D341Med (cell line): ENCODE measurements around the gene LAMB4.

Experiments used
- DNase-seq: peaks from one replicate; pipeline ENCODE4 v3.0.0; 2012; ENCODE audit warnings: low spot score

The LAMB4 gene

DNA sequence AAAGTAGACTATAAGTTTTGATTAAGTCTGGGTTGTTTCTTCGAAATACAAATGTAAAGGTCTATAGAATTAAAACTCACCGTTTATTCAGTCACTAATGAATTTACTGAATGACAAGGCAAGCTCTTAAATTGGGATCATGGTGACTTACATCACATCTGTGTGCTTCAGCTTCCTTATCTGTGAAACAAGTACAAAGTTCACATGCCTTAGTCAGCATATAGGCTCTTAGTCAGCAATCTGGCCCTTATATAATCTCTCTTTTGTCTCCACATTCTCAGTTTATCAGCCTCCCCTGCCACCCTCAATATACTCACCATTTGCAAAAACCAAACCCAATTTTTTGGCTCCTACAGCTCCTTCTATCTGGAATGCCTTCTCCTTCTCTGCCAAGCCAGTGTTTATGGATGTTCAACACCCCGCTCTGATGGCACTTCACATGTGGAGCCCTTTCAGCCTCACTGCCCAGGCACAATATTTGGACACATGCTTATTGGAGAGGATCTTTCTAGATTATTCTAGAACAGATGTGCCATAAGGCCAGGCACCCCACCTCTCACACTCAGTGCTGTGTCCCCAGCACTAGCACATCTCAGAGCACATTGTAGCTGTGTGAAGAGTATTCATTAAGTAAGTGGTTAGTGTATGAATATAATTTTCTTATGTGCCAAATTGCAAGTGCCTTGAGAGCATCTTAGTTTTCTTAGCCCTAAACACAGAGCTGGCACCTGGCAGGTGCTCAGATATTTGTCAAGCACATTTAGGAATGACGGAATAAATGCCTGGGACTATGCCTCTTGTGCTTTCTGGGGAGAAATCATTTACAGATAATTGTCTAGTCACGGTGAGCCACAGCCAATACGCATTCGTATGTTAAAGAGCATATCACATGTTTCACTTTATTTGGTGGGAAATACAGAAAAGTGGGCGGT, 117.4 kb downstream of the LAMB4 start:
- DNase-seq = no peak

DNA sequence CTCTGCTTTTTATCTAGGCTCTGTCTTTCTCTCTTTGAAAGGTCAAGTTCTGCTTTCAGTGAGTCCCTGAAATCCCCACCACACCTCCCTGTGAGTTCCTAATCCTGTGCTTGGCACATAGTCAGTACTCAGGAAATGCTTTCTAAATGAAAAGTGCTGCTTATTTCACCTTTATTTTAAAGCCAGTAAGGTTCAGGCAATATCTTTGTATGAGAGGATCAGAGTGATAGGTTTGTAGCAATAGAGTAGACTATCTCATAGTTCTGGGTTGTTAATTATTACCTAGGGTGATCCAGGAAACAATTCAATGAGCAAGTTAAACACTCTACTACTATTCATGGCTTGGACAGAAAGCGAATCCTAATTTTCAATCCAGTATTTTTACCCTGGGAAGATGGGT, 119.8 kb downstream of the LAMB4 start:
- no peak for DNase-seq

DNA sequence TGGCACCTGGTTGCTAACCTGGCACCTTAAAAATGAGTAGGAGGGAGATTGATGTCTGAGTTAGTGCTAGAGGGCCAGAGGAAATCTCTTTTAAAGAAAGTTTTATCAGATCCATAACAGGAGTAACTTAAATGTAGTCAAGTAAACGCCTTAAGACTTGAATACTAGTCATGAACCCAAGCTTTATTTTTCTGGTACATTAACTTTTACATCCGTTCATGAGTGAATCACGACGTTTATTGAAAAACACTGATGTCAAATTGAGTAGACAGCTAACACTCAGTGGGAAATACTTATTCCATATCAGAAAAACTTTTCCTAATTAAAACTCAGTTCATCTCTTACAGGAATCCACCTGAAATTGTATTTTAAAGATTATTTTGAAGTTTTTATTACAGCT, 120.3 kb downstream of the LAMB4 start:
- DNase-seq = no peak

DNA sequence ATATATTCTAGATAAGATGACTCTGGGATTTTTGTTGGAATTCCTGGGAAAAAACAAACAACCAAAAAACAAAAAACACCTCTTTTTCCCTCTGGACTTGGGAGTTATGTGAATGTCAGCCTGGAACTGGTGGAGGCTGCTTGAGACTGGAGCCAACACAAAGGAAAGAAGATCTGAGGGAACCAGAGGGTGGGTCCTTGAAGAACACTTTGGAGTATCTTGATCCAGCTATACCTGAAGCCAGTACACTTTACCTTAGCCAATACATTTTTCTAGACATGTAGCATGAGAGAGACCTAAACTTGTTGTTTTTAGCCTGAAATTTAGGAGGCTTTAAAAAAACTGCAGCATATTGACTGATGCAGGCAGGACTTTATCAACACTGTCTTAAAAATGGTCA, 121.3 kb downstream of the LAMB4 start:
- no peak for DNase-seq

DNA sequence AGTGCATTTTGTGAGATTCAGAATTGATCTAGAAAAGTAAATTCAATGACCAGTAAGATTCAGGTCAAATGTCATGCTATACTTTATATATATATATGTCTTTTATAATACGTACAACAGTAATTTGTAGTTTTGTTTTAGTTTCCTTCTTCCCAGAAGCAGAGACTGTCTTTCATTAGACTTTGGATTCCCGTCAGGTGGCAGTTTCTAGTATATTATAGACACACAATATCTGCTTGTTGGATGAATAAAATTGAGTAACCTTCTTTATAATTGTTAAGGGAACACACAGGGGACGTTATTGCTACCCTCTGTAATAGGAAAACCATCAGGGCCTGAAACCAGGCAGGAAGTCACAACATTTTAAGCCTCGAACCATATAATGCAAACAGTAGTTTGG, 121.9 kb downstream of the LAMB4 start:
- no peak for DNase-seq

DNA sequence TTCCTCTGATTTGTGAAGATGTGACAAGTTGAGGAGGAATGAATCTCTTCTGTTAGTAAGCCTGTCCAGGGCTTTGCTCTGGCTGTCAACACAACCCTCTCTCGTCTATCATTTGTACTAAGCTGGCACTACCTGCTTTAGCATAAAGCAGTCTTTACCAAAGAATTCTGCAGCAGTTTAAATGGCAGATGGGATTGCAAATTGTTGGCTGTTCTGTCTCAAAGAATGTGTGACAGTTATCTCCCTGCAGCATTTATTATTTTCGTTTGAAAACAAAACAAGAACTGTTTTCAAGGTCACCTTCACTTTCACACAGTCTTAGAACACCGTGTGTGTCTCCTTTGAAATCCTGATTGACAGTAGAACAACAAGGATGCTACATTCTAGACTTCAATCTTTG, 122.4 kb downstream of the LAMB4 start:
- no peak for DNase-seq

DNA sequence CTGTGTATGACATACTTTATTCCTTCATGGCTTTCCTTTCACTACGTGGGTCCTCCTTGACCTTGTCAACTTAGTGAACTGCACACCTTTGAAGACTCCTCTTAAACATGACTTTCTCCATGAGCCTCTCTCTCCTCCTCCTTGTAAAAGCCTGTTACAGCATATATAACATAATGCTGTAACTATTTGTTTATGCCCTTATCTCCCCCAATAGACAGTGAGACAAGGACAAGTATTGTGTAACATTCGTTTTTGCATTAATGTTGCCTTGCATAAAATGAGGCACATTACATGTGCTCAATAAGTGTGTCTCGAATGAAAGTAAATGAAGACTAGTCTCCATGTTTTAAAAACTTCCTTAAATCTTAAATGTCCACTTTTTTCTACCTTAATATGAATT, 122.9 kb downstream of the LAMB4 start:
- DNase-seq = no peak

DNA sequence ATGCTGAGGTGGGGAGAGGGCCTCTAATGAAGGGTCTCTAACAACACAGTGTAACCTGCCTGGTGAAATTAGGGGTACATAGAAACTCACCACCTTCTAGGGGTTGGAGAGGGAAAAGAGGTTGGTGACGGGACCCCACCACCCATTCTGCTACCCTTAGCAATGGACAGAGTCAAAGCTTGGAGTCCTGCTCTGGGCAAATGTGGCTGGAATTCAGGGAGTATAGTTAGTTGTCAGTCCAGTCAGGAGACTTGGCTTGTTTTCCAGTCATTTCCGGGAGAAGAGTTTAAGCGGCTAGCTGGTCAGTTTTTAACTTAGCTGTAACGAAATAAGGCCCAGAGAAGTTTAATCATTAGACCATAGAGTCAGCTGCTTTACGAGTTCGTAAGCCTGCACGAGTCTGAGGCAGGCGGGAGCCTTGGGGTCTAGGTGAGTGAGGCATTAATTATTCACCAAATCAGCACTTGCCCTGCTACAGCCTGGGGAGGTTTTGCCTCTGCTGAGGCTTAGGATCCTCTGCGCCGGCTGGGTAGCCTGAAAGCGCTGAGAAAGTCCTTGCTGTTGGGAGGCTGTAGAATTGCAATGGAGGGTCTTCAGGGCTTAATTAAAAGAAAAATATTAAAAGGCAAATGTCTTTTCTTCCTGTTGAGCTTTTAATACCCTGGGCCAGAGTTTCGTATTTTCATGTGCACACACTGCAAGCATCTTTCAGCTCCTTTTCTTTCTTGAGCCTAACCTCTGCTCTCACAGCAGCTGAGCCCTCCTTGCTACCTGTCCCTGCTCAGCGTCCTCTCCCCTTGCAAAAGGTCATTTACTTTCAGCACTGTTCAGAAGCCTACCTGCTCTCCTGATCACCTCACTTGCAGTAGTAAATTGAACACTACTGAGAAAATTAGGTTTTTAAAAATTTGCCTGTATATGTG, 125.7 kb downstream of the LAMB4 start:
- DNase-seq = no peak

DNA sequence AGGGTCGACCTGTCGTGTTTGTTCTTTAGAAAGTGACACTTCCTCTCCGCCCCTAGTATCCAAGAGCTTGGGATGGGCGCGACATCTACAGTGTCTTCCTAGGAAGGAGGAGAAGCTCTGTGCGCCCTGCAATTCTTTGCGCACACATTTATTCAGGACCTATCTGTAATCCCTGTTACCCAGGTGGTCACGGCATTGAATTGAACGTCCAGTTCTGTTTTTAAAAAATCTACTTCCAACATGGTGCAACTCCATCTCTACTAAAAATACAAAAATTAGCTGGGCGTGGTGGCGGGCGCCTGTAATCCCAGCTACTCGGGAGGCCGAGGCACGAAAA, 126.6 kb downstream of the LAMB4 start:
- no peak for DNase-seq

DNA sequence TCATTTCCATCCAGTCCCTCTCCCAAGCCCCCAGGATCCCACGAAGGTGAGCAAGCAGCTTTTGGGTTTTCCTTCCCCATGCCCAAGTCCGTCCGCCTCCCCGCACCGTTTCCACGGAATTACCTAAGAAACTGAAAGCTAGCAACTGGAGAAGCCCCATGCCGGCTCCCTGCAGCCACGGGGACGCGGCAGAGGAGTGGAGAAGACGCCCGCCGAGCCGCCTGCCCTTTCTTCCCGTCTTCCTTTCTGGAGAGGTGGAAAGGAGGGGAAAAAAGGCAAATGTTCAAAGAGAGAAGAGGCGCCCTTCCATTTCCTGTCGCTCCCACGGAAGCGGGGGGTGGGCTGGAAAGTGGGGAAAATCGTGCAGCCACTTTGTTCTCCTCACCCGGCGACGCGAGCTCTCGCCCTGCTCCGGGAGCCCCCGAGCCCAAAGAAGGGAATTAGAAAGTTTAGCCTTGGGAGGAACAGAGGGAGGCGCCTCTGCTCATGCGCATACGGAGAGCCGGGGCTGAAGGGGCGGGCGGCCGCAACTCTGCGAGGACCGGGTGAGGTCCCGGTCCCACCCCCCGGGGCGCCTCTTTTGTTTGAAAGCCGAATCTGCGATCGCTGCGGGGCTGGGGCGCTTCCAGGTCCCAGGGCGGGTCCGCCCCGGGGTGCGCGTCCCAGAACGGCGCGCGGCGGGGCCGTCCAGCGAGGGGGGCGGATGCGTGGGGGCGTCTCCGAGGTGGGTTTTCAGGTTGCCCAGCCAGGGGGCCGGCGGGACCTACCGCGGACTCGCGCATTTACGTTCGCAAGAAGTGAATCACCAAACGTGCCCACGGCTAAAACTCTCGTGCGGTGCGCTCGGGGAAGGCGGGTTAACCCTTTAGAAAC, 127.2 kb downstream of the LAMB4 start, which contains the start of gene LAMB1:
LAMB1 (minus strand) TSS at position 436 of the 873 bp plus-strand sequence; CDS start at position 160, 276 bp downstream.
- peak; percentile 94 for DNase-seq

DNA sequence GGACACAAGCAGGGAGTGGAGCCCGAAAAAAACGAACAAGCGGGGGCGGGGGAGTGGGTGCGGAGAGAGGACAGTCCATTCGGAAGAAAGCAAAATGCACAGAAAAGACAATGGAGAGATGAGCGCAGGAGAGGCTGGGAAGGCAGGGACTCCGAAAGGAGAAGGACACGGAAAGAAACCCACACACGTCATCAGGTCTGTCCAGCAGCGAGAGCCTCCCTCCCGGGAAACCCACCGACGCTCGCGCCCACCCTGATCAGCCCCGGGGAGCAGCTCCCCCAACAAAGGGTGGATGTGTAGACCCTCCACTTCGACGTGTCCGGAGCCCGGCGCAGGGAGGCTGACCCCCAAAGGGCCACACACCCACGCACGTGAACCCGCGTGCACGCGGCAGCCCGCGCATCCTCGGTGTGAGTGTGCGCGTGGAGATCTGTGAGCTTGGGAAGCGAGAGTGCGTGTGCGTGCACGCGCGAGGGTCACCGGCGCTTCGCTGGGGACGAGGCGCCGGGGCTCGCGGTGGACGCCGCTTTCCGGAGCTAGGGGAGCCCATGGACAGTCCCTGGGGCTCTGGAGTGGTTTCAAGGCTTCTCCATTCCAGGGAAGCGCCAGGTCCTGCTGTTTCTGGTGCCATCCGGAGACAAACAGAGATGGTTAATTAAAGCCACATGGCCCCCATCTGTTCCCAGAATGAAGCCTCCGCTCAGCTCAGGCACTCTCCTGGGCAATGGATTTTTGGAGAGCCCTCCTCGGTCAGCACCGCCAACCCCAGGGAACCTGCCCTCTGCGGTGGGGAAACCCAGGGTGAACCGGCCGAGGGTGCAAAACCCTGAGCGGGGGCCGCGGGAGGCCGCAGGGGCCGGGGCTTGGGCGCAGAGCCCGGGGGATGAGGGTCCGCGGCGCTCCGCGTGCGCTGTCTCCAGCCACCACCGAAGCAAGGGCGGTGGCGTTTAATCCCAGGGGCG, 128.1 kb downstream of the LAMB4 start:
- peak; percentile 71 for DNase-seq

DNA sequence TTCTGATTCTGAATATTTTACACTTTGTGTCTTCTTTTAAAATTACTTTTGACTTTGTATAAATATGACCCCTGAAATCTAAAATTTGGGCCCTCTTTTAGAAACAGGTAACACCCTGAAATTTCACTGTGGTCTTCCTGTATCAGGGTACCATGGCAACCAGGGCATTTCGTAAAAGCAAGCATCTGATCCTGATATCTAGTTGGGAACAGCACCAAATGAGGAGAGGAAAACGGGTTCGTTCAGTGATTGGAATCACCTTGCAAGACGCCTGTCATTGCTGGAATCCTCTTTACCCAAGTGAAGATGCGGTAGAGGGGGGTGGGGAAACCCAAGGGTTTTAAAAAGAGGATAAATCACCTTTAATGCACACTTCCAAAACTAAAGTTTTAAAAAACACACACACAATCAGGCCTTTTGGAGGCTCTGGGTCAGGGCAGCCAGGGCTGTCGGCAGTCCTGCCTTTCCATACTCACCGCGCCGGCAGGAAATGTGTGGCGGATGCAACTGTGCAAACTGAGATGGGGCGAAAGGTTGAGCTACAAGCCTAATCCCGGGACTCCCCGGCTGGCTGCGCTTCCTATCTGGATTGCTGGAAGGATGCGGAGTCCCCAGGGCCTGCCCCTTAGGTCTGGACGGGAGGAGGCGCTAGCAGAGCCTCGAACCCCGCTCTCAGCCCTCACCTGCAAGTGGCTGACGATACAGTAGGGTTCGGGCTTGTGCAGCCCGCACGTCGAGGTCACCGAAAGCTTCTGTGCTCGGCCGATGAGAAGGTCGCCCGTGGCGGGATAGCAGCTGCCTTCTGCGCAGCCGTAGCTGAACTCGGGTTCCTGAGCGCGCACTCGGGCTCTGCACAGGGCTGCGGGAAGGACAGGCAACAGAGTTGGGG, 129.0 kb downstream of the LAMB4 start:
- peak; percentile 80 for DNase-seq

DNA sequence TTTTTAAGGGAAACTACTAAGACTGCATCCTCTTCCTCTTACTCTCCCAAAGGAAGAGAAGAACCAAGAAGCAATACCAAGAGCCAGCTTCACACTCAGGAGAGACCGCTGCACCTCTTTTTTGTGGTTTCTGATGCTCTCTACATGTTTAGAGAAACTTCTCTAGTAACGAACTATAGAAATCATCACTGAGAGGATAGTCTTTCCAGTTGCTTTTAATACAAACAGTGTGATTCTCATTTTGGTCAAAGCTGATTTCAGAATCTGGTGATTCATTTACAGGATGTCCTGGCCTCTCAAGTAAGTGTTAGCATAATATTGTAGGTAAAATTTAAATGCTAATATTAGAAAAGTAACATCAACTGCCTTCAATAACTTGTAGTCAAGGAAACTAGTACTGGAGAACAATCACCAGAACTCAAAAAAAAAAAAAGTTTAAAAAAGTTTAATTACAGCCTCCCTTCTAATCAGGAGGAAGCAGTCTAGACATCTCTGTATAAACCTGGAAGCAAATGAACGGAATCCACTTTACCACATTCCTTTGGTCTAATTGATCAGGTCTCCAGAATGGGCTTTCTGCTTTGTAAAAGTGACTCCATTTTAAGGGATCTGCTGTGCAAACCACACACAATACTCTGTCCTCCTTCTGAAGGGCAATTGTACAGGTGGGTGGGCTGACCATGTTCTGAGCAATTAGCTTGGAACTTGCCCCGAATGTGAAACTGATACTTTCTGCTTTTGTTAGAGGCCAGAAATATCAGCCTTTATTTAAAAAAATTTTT, 130.2 kb downstream of the LAMB4 start:
- DNase-seq = no peak

DNA sequence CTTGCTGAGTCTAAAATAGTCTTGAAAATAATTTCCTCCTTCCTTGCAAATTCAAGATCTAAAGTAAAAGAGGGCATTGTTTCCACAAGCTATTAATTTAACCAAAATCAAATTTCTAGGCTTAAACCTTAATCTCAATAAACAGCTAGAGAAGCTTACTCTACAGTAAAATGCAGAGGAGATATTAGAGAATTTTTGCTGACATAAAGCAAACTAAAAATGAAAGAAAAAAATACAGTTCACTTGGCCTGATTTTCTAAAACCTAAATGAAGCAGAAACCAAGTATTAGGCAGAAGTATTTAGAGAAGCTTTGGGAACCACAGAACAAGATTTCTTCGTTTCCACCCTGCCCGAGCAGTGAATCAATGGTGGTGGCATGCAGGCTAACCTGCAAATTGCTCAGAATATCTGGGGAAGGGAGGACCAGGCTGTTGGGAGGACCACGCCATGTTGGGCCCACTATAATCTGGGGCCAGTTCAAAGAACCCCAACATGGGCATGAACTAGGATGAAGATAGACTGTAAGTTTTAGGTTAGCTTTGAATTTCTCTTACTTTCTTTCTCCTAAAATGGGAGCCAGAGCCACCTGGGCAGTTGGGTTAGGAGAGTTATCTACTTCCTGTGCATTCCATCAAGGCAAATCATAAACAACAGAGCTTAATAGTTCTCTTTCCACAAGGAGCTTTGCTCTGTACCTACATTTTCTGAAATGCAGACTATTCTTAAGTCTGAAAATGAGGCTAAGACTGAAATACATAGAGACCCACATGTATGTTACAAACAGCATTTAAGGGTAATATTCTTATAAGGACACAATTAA, 131.3 kb downstream of the LAMB4 start:
- DNase-seq = no peak

DNA sequence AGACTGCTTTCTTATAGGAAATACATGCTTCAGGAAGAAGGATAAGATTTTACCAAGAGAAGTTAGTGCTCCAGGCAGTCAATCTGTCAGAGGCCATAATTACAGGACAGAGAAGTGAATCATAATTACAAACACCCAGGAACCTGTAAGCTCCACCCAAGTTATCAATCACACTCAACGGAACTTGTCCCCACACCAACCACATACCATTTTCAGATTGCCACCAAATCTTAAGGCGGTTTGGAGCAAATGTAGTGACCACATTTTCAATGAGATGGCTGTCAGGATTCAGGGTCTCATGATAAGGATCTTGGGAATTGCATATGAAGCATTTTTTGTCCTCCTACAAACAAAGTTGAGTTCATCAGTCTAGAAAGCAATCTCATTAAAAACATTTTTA, 132.0 kb downstream of the LAMB4 start:
- no peak for DNase-seq

DNA sequence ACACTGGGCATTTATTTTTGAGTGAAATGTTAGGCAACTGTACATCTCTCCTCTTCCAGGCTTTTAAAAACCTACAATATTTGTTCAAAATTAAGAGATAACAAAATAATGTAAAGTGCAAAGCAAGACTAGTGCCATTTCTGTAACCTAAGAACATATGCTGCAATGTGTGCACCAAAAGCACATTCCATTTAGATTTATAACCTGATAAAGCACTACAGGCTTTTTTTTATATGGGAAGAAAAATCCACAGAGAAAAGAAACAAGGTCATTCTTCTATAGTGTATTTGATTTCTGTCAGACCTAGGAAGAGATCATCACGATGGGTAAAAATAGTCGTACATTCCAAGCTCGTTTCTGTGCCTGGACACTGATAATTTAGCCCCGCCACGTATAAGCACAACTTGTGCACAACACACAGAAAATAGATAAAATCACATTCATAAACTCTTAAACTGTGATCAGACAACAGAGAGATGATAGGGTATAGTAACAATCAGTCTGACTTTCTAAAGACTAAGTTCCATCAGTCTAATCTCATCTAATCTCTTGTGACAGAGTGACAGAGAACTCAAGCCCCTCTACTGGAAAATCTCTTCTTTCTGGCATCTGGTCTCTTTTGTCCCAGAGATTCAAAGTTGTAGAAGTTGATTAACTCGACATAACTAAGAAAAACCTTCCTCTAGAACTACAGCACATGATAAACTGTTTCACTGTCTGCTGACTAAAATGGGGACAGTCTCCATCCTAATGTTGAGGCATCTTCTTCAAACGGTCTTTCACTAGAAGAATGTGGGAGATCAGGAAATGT, 133.9 kb downstream of the LAMB4 start:
- no peak for DNase-seq
